Activated T-helper 1 cell treated with anti-CD3 and anti-CD28 coated beads, Interleukin-2, amount 50 U/mL, for 16 hours (primary cell): Measurements from ENCODE around the gene LRIG1.
A peak's percentile ranks its signal among the peaks of the same experiment; 100 is the strongest.

Experiments used
- DNase-seq, 2 donors: peaks; one replicate each; pipeline ENCODE4 v3.0.0-alpha.2; 2020; ENCODE audit warnings: low read depth in 1 of 2, low spot score in 1 of 2

Gene LRIG1

DNA sequence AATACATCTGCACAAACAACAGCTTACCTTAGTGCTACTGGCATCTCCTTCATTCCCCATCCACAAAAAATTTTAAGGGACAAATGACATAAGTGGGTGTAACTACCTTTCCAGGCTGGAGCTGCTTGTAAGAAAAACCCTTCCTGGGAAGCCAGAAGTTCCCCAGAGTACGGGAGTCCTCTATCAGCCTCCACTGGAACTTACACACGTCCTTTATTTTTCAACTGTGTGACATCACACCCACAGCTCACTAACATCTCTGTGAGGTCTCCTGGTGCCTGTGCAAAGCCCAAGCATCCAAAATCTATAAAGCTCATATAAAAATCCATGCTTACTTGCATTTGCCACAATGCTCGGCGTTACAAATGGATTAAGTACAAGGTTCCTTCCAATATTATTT, 27.6 kb downstream of the LRIG1 start:
- no peak for DNase-seq

DNA sequence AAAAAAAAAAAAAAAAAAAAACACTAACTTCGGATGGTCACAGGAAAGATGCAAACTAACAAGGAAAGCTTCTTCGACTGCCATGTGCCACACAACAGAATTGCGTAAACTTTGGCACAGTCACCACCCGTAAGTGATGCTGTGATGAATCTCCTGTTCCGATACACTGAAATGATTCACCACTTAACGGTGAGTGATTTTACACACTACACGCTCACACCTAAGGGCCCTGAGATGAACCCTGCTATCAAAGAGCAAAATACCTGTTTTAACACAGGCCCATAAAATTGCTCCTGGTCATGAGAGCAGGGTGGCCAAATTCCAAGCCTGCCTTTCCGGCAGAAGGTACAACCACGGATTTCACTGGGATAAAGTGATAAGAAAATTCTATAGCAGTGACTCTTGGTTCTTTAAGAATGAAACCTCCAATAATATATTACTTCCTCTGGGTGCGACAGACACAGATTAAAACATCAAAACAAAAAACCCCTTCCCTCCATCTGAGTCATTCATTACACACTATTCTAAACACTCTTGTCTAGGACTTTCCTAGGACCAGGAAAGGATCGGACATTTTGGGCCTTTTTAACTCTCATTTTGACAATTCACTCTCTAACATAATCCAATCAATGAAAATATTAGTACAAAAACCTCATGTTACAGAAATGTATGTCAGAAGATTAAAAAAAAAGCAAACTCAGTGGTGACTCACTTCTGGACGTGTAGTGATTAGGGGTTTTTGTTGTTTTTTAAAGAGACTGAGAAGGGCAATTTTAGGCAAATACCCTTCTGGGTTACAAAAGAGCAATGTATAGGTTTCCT, 28.3 kb downstream of the LRIG1 start:
- peak in 1 of 2 donors; percentile 38 for DNase-seq

DNA sequence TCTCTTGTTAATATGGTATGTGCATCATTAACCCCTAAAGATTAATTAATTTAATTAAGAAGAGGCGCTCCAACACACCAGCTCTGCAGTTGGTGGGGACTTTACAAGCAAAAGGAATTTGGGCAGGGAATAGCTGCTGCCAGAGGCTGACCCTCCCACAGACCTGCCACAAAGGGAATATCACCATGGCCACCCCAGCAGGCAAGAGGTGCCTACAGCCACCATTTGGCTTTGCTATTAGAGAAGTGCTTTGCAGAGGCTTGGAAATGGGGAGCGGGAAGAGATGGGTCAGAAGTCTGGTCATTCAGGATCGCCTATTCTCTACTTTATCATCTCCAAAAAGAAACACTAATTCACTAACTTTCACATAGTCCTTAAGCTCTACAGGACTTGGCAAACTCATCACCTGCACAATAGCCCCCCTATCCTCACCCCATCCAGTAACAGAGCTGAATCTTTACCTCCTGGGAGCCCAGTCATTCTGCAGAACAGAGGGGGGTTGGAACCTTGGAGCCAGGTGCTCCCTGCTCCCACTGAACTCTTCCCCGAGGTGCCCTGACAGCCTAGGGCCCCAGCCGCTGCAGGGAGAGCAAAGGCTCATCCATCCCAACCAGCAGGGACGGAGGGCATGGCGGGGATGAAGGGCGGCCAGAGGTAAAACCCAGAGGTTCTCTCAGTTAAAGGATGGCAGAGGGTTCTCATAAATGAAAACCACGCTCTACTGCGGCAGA, 29.7 kb downstream of the LRIG1 start:
- DNase-seq, result no peak

DNA sequence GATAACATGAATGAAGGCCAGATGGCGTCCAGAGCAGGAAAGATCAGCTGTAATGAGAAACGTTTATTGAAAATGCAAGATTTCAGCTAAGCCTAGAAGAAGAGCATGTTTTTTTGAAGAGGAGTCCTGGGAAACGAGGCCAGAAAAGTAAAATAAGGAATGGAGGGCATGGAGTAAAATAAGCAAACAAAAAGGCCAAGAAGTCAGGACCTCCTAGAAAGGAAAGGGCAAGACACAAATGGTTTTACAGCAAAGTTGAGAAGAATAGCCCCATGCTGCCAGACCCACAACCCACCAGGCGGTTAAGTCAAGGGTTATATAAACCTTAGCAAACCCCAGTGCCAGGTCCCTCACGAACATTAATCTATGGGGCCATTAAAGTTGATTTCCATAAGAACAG, 30.5 kb downstream of the LRIG1 start:
- no peak for DNase-seq

DNA sequence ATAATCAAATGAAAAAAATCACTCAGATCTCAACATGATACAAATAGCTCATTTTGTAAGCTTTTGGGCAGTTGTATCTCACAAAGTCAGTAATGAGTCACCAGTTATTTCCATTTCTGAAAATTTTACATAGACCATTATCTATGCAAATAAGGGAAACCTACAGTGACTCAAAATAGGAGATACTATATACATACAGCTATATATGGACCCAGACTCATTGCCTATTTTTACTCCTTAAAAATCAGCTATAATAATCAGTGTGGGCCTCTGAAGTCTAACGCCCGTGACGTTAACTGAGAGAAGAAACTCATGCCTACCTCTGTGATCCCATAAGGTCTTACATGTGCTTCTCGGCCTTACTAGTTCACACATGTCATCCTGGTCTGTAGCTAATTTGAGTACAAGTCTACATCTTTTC, 31.6 kb downstream of the LRIG1 start:
- no peak for DNase-seq

DNA sequence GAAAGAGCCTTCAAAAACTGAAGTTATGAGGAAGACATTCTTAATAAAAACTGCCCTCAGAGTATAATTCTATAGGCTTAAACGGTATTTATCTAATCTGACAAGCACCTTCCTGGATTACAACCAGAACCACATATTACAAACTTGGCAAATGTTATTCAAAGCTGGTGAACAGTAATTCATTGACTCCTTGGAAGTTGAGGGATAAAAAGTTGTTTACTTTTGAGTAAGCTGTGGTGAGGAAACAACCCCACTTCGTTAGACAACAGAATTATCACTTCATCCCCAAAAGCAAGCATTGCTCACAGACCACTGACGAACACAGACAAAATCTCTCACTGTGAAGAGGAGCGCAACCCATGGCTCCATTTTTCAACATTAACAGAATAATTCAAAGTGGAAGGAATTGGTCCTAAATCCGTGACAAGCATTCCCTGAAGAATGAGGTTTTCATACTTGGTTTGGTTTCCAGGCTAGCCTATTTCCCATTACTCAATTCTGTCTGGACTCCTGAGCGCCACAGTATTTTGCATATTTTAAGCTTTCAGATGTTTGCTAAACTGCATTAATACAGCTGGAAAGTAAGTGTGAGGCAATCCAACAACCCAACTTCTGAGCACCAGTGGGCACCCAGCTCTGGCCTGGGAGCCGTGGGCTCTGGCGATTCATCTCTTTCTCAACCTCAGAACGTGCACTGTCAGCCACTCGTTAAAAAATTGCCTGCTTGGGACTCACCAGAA, 32.7 kb downstream of the LRIG1 start:
- DNase-seq, result no peak

DNA sequence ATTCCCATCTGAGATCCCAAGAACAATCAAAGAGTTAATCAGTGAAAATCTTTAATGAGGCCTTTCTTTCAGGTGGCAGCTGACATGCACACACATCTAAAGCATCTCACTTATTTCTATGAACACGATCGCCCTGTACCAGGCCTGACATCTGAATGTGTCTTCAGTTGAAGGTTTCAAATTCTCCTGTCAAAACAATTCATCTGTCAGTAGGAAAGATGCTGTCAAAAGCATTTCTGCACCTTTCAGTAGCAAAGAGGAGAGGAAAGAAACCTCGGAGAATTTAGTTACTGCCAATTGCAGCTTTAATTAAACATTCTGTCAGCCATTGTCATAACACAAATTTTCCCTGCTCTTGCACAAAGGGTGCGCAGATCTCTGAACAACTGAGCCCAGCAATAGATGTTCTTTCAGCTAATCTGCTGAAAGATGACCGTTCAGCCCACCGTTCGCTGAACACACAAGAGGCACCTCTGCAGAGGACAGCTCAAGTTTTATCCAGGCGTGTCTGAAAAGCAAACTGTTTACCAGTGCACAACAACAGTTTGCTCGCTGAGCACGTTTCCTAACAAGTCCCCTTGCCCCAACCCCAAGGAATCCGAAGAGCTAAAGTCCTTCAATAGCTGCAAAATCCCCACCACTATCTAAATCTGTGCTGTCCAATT, 34.1 kb downstream of the LRIG1 start:
- no peak for DNase-seq

DNA sequence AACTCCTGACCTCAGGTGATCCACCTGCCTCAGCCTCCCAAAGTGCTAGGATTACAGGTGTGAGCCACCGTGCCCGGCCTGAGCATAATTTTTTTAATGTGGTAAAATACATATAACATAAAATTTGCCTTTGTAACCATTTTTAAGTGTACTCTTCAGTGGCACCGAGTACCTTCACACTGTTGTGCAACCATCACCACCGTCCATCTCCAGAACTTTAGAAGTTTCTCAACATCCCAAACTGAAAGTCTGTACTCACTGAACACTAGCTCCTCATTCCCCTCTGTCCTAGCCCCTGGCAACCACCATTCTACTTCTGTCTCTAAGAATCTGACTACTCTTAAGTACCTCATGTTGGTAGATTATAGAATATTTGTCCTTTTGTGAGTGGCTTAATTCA, 35.2 kb downstream of the LRIG1 start:
- no peak for DNase-seq

DNA sequence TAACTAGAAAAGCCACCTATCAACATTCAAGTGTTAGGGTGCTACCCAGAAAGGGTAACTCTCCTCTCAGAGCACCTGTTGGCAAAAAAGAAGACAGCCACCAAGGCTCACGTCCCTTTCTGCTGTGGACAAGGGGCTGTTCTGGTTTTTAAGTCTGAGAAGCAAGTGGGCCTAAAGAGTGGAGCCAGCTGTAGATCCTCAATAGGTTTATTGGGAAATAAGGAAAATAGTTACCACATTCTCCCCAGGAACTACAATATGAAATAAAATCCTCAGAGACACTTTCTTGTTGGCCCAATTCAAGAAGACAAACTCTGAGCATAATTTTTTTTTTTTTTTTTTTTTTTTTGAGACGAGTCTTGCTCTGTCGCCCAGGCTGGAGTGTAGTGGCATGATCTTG, 35.8 kb downstream of the LRIG1 start:
- no peak for DNase-seq

DNA sequence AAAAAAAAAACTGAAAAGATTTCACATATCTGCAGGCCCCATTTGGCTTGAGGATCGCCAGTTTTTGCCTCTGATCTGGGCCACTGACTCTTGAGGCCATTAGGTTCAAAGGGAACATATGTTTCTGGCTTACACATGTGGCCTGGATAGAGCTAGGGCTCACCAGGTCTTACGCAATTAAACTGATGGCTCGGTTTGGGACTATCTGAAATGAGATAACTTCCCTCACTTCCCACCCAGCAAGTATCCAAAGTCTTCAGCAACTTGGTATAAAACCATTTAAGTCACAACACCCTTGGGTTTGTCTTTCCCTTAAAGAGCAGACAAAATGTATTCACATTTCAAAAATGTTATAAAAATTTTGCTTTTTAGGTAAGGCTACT, 36.3 kb downstream of the LRIG1 start:
- no peak for DNase-seq

DNA sequence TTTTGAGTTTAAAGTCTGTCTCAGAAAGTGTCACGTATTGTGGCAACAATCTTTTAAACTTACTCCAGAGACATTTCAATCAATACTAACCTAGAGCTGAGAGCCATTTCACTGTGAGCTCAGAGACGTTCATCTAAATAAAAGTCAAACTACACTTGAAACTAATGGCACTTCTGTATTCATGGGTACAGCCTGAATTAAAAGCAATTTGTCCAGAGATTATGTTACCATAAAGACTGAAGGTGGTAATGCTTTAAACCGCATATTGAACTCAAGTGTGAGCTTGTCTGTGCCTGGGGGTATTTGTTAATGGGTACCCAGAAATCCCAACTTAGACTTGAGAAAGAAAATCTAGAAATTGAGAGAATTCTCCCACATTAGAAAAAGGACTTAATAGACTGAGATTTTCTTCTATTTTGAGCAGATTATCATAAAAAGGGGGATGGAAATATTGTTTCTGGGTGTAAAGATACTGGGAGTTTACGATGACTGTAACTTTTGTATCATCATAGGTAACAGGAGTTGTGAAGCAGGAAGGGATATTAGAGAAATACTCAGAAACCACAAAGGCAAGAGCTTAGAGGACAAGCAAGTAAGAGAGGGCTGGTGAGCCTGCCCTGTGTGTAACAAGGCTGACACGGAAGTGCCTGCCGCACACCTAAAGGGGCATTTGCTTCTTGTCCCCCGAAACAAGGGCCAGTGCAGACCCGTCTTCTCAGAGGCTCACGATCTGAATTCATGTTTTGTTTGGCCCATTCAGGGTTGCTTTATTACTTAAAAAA, 36.9 kb downstream of the LRIG1 start:
- DNase-seq, result no peak

DNA sequence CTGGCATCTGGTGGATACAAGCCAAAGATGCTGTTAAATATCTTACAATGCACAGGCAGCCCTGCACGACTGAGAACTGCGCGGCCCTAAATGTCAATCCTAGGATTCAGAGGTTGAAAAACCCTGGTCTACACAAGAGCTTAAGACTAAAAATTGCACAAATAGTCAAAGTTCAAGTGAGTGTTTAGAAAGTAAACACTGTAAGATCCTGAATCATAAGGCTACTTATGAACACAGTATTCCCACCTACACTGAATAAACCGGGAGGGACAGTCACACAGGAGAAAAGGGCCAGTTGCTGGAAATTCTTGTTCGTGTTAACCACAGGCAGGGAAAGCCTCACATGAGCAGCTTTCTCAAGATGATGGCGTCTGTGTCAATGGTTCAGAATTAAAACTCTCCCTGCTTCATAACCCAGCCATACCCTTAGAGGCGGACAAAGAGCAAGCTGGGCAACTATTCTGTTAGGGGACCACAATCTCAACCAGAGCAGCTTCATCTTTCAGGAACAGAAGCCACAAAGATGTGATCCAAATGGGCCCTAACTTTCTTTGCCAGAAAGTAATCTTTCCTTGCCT, 37.7 kb downstream of the LRIG1 start:
- no peak for DNase-seq

DNA sequence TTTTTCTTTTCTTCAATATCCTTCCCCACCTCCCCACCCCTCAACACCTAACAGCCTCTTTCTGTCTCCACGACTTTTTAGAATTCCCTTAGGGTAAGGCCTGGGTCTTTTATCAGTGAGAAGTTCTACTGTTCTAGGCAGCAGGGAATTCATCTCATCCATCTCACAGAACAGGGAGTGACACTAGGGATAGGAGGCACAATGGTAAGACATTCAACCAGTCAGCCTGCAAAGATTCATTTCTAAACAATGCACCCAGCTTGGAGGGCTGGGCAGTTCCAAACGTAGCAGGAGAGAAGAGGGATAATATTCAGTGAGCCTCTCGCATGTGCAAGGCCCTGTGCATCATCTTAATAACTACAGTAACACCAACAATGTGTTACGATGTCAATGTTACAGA, 43.6 kb downstream of the LRIG1 start:
- DNase-seq, result no peak

DNA sequence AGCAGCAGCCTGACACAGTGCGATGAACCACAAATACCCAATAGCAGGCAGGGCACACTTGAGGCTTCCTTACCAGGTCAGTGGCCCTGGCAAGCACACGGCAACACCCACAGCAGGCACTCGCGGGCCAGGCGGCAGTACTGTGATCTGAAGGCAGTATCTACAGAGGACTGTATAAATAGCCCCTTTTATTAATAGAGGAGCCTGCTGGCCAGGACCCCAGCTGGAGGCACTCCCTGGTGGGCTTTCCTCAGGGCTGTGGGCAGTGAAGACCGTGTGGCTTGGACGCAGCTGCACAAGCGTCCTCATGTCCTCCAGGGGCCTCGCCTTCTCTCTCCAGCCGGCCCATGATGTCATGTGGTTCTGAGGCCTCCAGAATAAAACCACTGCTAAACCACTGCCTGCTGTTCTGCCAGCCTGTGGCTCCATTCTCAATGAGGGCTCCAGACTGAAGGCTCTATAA, 44.1 kb downstream of the LRIG1 start:
- DNase-seq, result no peak

DNA sequence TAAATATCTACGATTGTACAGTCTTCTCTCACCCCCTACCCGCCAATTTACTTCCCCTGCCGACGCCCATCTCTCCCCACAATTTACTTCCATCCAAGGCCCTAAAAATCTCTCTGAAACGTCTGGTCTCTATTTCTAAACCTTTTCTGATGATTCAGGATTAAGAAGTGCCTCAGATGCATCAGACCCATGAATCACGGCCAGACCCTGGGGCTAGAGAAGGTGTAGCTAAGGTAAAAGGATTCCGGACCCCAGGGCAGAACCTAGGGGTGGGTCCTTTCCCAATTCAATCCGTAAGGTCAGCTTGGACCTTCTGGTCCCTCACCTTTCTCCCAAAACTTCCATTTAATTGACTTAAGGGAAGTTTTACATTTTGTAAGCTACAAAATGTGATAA, 46.4 kb downstream of the LRIG1 start:
- no peak for DNase-seq

DNA sequence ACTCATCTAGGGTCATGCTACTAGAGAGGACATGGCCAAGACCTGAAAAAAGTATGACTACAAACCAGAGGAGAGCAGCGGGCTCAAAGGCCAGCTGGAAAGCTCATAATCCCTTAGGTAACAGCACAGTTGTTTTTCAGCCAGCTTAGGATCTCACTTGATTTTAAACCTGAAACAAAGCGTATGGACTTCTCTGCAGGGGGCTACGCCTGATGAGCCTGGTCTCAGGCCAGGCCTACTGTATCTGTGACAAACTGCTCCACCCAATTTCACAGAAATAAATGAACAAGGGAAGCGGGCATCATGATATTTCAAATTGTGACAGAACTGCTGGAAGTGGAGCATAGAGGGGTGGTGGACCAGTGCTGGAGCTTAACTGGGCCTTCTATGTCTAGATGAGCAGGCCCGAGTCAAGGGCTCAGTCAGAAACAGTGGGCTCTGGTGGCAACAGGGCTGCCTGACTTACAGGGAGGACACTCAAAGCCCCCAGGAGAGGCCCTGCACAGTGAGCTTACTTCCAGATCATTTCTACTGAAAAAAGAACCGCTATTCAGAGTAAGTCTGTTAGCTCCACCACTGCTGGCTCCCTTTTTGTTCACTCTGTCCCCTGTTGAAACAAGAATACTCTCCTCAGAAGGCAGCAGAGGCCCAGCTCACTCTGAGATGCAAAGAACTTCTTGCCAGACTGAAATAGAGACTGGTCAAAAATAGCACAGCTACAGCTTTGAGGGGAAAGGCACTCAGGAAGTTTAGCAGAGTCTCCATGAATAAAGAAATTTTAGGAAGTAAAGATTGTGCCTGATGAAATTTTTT, 47.0 kb downstream of the LRIG1 start:
- no peak for DNase-seq

DNA sequence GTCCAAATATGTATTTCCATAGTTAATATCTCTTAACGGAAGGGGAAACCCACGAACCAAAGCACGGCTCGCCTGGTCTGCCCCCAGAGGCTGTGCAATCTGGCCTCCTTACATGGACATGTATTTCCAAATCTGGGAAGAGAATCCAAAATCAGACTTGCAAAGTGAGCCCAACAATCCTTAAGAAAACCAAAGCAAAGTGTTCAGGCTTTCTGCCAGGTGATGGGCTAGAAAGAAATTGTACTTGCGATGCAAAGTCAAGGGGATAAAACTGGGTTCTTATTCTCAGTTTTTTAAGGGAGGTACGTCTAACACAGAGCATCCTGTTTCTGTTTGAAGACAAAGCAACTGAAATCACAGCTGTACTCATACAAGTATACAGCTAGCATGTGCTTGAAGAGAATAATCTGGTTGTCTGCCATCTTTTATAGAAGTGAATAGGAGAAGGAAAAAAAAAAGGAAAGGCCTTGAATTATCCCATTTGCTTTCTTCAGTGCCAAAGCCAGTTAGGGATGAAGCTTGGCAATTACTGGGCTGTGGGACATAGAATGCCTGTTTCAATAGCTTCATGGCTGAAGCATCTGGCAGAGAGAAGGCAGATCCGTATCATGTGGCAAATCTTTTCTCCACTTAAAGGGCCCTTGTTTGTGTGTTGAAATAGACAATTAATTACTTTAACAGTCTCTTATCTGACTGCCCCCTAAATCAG, 48.4 kb downstream of the LRIG1 start:
- no peak for DNase-seq

DNA sequence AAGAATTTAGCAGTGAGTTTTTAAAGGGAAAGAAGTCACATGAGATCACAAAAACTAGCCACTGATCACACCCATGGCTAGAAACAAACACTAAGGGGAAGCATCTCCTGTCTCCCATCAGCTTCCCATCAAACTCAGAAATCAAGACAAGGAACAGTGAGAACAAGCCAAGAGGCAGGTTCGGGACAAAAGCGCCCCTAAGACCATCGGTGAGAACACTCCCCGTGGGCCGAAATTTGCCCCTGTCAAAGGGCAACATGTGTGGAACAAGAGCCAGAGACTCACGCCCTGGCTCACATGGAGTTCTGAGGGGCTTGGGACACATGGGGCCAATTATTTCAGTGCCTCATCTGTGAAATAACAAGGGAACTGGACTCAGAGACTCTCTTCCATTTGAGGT, 49.1 kb downstream of the LRIG1 start:
- no peak for DNase-seq
